ENCODE measurements around the gene PLVAP. TPM values are rescaled to one million over a fixed set of nuclear protein-coding genes. Genes with fewer than 3 reads are reported as not detected.

The PLVAP gene
- total and polyA plus RNA-seq, 9 of the 15 experiments (the other 6 are each of a cell fraction or from before 2014, with no cell fraction given): 0.09 to 0.84 (median 0.51) TPM; not detected in 4

DNA sequence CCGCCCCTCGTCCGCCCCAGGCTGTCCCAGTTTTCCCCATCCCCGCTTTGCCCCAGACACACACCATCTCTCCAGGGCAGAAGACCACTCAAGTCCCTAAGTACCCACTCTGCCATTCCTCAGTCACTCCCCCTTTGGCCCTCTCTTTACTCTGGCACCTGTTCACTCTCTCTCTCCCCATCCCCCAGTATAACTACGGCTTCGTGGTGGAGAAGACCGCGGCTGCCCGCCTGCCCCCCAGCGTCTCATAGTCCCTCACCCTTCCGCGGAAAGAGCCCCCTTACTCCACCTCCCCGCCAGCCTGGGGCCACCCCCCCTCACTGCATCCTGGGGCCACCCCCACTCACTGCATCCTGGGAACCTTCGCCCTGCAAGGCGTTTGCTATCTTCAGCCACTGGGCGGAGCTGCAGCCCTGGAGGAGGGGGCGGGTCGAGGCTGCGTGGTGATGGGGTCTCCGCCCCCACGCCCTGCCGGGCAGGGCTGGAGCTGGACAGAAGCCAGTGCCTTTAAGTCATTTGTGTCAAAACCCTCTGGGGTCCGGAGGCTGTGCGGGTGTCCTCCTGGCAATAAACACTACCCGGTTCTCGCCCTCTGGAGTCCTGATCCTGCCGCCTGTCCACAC lies 47.7 kb upstream of the PLVAP start (continued):
- TF ChIP-seq CXXC5 (CRISPR knock-in tag; IDR thresholded peaks at IDR 0.05) (peak; percentile 73), STAT6 (CRISPR knock-in tag; IDR thresholded peaks at IDR 0.05) (no peak), EGR1 (conservative IDR thresholded peaks at IDR 0.05) (peak; percentile 98), ZNF121 (CRISPR knock-in tag; conservative IDR thresholded peaks at IDR 0.05) (no peak), SRSF9 (IDR thresholded peaks at IDR 0.05; ENCODE audit: borderline replicate concordance, low read depth, low read length) (no peak), TCF3 (CRISPR knock-in tag; IDR thresholded peaks at IDR 0.05) (no peak), CBX3 (IDR thresholded peaks at IDR 0.05; ENCODE audit: borderline replicate concordance in 1 of 2, low read length in 2 of 2) (no peak), NUFIP1 (IDR thresholded peaks at IDR 0.05; ENCODE audit: partially characterized antibody) (no peak), SMC3 (conservative IDR thresholded peaks at IDR 0.05; ENCODE audit: insufficient read depth, low read depth, low read length) (peak; percentile 68), SMARCA5 (IDR thresholded peaks at IDR 0.05) (no peak), GABPB1 (CRISPR knock-in tag; IDR thresholded peaks at IDR 0.05) (peak; percentile 46; the same call in 1 of the 2 replicates), NBN (IDR thresholded peaks at IDR 0.05; ENCODE audit: low read depth) (0 out of 2 replicates have a peak, but pooled peaks have one; percentile 43), TAF7 (tag; IDR thresholded peaks at IDR 0.05) (no peak), KDM4B (IDR thresholded peaks at IDR 0.05; ENCODE audit: borderline replicate concordance in 2 of 2, low read depth in 1 of 2) (peak in 1 of 2 experiments; percentile 52; a peak in 1 of 4 replicates), RBFOX2 (IDR thresholded peaks at IDR 0.05; ENCODE audit: low read depth, low read length) (peak; percentile 42; the same call in 1 of the 2 replicates), ZNF830 (CRISPR knock-in tag; IDR thresholded peaks at IDR 0.05) (no peak), SPI1 (IDR thresholded peaks at IDR 0.05; ENCODE audit: borderline replicate concordance, low read depth, low read length) (no peak), NCOA6 (IDR thresholded peaks at IDR 0.05) (no peak), CBX1 (IDR thresholded peaks at IDR 0.05; ENCODE audit: low read depth) (0 out of 2 replicates have a peak, but pooled peaks have one; percentile 17), MTA3 (IDR thresholded peaks at IDR 0.05; ENCODE audit: borderline replicate concordance) (0 out of 2 replicates have a peak, but pooled peaks have one; percentile 42), NCOA2 (IDR thresholded peaks at IDR 0.05; ENCODE audit: partially characterized antibody in 2 of 2) (no peak), ZNF316 (IDR thresholded peaks at IDR 0.05) (no peak)
- TF ChIP-seq, protein P1, sequence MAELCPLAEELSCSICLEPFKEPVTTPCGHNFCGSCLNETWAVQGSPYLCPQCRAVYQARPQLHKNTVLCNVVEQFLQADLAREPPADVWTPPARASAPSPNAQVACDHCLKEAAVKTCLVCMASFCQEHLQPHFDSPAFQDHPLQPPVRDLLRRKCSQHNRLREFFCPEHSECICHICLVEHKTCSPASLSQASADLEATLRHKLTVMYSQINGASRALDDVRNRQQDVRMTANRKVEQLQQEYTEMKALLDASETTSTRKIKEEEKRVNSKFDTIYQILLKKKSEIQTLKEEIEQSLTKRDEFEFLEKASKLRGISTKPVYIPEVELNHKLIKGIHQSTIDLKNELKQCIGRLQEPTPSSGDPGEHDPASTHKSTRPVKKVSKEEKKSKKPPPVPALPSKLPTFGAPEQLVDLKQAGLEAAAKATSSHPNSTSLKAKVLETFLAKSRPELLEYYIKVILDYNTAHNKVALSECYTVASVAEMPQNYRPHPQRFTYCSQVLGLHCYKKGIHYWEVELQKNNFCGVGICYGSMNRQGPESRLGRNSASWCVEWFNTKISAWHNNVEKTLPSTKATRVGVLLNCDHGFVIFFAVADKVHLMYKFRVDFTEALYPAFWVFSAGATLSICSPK (IDR thresholded peaks at IDR 0.05; ENCODE audit: borderline replicate concordance): no peak
- TF ChIP-seq, protein P2, sequence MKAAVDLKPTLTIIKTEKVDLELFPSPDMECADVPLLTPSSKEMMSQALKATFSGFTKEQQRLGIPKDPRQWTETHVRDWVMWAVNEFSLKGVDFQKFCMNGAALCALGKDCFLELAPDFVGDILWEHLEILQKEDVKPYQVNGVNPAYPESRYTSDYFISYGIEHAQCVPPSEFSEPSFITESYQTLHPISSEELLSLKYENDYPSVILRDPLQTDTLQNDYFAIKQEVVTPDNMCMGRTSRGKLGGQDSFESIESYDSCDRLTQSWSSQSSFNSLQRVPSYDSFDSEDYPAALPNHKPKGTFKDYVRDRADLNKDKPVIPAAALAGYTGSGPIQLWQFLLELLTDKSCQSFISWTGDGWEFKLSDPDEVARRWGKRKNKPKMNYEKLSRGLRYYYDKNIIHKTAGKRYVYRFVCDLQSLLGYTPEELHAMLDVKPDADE (conservative IDR thresholded peaks at IDR 0.05; ENCODE audit: control insufficient read depth, low read depth, low read length): 0 out of 2 replicates have a peak, but pooled peaks have one; percentile 33

Measured in K562 (cell line).